Suppressor macrophage treated with lipopolysaccharide for 1 hour (primary cell): ENCODE results near the gene CGREF1.
A peak's percentile ranks its signal among the peaks of the same experiment; 100 is the strongest.

Experiments used
- DNase-seq, 3 donors: peaks; one replicate each; pipeline ENCODE4 v3.0.0-alpha.2; 2020 to 2022

Gene CGREF1

GRCh38 chr2:27071990-27072830 is 46.7 kb downstream of the CGREF1 start:
- DNase-seq, result peak in 2 of 3 donors; percentile 48 to 62

- peak; percentile 95 to 99 (median 98) for DNase-seq
Measured at GRCh38 chr2:27071277-27071989, 47.5 kb downstream of the CGREF1 start, which contains the start of gene OST4. TSS of gene OST4 (minus strand) at chr2:27071654.

GRCh38 chr2:27070653-27071276 is 48.2 kb downstream of the CGREF1 start:
- no peak for DNase-seq

- no peak for DNase-seq
Measured at GRCh38 chr2:27069961-27070618, 48.8 kb downstream of the CGREF1 start.

GRCh38 chr2:27069436-27069835 is 49.5 kb downstream of the CGREF1 start:
- no peak for DNase-seq

GRCh38 chr2:27067385-27067784 is 51.5 kb downstream of the CGREF1 start:
- DNase-seq, result no peak

GRCh38 chr2:27065128-27065527 is 53.8 kb downstream of the CGREF1 start:
- DNase-seq, result no peak

GRCh38 chr2:27060323-27060722 is 58.6 kb downstream of the CGREF1 start:
- DNase-seq, result no peak

- no peak for DNase-seq
Measured at GRCh38 chr2:27059141-27059820, 59.6 kb downstream of the CGREF1 start.

- DNase-seq, result no peak
Measured at GRCh38 chr2:27058210-27058609, 60.7 kb downstream of the CGREF1 start.

- DNase-seq, result no peak
Measured at GRCh38 chr2:27057184-27057583, 61.7 kb downstream of the CGREF1 start.

- DNase-seq, result no peak
Measured at GRCh38 chr2:27054721-27055120, 64.2 kb downstream of the CGREF1 start.

GRCh38 chr2:27053776-27054175 is 65.2 kb downstream of the CGREF1 start:
- no peak for DNase-seq

GRCh38 chr2:27053321-27053720 is 65.6 kb downstream of the CGREF1 start:
- DNase-seq, result no peak

- no peak for DNase-seq
Measured at GRCh38 chr2:27051902-27052645, 66.9 kb downstream of the CGREF1 start.

GRCh38 chr2:27050996-27051901 is 67.7 kb downstream of the CGREF1 start, which contains the start of gene AGBL5:
TSS of gene AGBL5 (plus strand) at chr2:27051668. CDS start at chr2:27052959, 1,291 bp downstream.
- DNase-seq, result peak; percentile 93 to 95 (median 93)
